Peyer's patch (tissue), 4 donors: ENCODE data around the gene UACA. TPM values are rescaled to one million over a fixed set of nuclear protein-coding genes. Genes with fewer than 3 reads are reported as not detected.

Experiments
- DNase-seq, 3 donors: peaks; one replicate each; pipeline ENCODE4 v3.0.0-alpha.2; 2017 to 2019
- H3K27ac ChIP-seq, 4 donors: fragments of 200-600 bp; sonication (generic); one replicate each; pipeline ENCODE4 v1.5.1; 2016 to 2019
- H3K27me3 ChIP-seq, 2 donors: fragments of 200-600 bp; sonication (generic); one replicate each; pipeline ENCODE4 v1.5.1; 2019
- H3K36me3 ChIP-seq, 3 donors: fragments of 200-600 bp; sonication (generic); one replicate each; pipeline ENCODE4 v1.5.1; 2016 to 2019
- H3K4me1 ChIP-seq, 4 donors: fragments of 200-600 bp; sonication (generic); one replicate each; pipeline ENCODE4 v1.5.1; 2016 to 2019
- H3K4me3 ChIP-seq, 4 donors: fragments of 200-600 bp; sonication (generic); 1 replicate in 3 of 4; 2 replicates in 1 of 4; pipeline ENCODE4 v1.5.1; 2016 to 2019; ENCODE audit warnings: mild to moderate bottlenecking in 1 of 4
- H3K9me3 ChIP-seq, 4 donors: fragments of 200-600 bp; sonication (generic); one replicate each; pipeline ENCODE4 v1.5.1; 2016 to 2019; ENCODE audit warnings: mild to moderate bottlenecking in 1 of 4
- CTCF ChIP-seq, 6 experiments: fragments of 450-650 bp in 4 of 6; fragments of 200-600 bp in 2 of 6; sonication (generic) in 1 of 6; IDR thresholded peaks; one replicate each; pipeline ENCODE4 v1.5.1; 2017 to 2019; ENCODE audit warnings: antibody characterized with exemption in 6 of 6, mild to moderate bottlenecking in 3 of 6, moderate library complexity in 1 of 6
- POLR2A ChIP-seq, 2 donors: fragments of 450-650 bp; IDR thresholded peaks; one replicate each; pipeline ENCODE4 v1.5.1; 2017; ENCODE audit warnings: antibody characterized with exemption in 2 of 2, mild to moderate bottlenecking in 2 of 2, moderate library complexity in 2 of 2
- total RNA-seq, 4 donors: library from RNA; depleted of rRNA; stranded (reverse); fragments of >200 nt; gene quantifications; one replicate each; pipeline ENCODE4 v1.1.0, GENCODE V29; 2016

Gene UACA
- total RNA-seq, 4 donors from 2014 or later: 41.8 to 59.1 (median 46.9) TPM

GRCh38 chr15:70611286-70611685, 152.1 kb downstream of the UACA start:
- no peaks in the 10 kb centered on the region for H3K4me1 ChIP-seq
- DNase-seq: no peak
- no peaks in the 10 kb centered on the region for H3K9me3 ChIP-seq
- no peak overlapping the region for H3K4me3 ChIP-seq
- no peak overlapping the region for H3K27ac ChIP-seq
- no peaks in the 10 kb centered on the region for H3K27me3 ChIP-seq
- TF ChIP-seq CTCF (IDR thresholded peaks at IDR 0.05) (no peak), POLR2A (IDR thresholded peaks at IDR 0.05) (no peak)
- no peaks in the 10 kb centered on the region for H3K36me3 ChIP-seq

- no peak for DNase-seq
- no peak for TF ChIP-seq POLR2A (IDR thresholded peaks at IDR 0.05)
- TF ChIP-seq CTCF (IDR thresholded peaks at IDR 0.05): no peak
- Histone ChIP-seq H3K27ac (no peak overlapping the region), H3K4me3 (no peak overlapping the region), H3K27me3 (no peaks in the 10 kb centered on the region), H3K36me3 (no peaks in the 10 kb centered on the region), H3K4me1 (peaks cover 0 to 4% (median 0%) of the 10 kb centered on the region in 4 donors), H3K9me3 (no peaks in the 10 kb centered on the region)
These were observed 152.8 kb downstream of the UACA start for GRCh38 chr15:70610541-70610940.

GRCh38 chr15:70609889-70610288, 153.5 kb downstream of the UACA start:
- Histone ChIP-seq H3K9me3 (no peaks in the 10 kb centered on the region), H3K4me3 (no peak overlapping the region), H3K4me1 (peaks cover 0 to 11% (median 0%) of the 10 kb centered on the region in 4 donors), H3K36me3 (no peaks in the 10 kb centered on the region), H3K27ac (no peak overlapping the region), H3K27me3 (no peaks in the 10 kb centered on the region)
- TF ChIP-seq CTCF (IDR thresholded peaks at IDR 0.05): no peak
- TF ChIP-seq POLR2A (IDR thresholded peaks at IDR 0.05): no peak
- no peak for DNase-seq

- H3K36me3 ChIP-seq: no peaks in the 10 kb centered on the region
- no peak overlapping the region for H3K4me3 ChIP-seq
- no peaks in the 10 kb centered on the region for H3K9me3 ChIP-seq
- H3K27me3 ChIP-seq: no peaks in the 10 kb centered on the region
- H3K27ac ChIP-seq: no peak overlapping the region
- peaks cover 0 to 13% (median 0%) of the 10 kb centered on the region in 4 donors for H3K4me1 ChIP-seq
- no peak for TF ChIP-seq POLR2A (IDR thresholded peaks at IDR 0.05)
- no peak for TF ChIP-seq CTCF (IDR thresholded peaks at IDR 0.05)
- DNase-seq: no peak
These were observed 155.2 kb downstream of the UACA start for GRCh38 chr15:70608144-70608543.

- no peaks in the 10 kb centered on the region for H3K9me3 ChIP-seq
- DNase-seq: no peak
- peaks cover 0 to 13% (median 0%) of the 10 kb centered on the region in 4 donors for H3K4me1 ChIP-seq
- H3K27me3 ChIP-seq: no peaks in the 10 kb centered on the region
- H3K4me3 ChIP-seq: no peak overlapping the region
- H3K27ac ChIP-seq: no peak overlapping the region
- no peaks in the 10 kb centered on the region for H3K36me3 ChIP-seq
- TF ChIP-seq POLR2A (IDR thresholded peaks at IDR 0.05) (no peak), CTCF (IDR thresholded peaks at IDR 0.05) (no peak)
These were observed 157.6 kb downstream of the UACA start for GRCh38 chr15:70605606-70606410.
